ENCODE measurements around the gene GPRC6A.
"Not testable (repeated sequence)": the region's sequence is repeated elsewhere in the genome, so short reads cannot be mapped to it uniquely, and the experiment has no call there.

The GPRC6A gene

GRCh38 chr6:116828983-116829382 lies at the start of gene GPRC6A:
TSS of gene GPRC6A (minus strand) at chr6:116829083. CDS start at chr6:116829013, 70 bp downstream.
- DNase-seq (ENCODE audit: low read depth in 1 of 2, low spot score in 1 of 2) = no peak

GRCh38 chr6:116877743-116878142 lies 48.9 kb upstream of the GPRC6A start:
- DNase-seq (ENCODE audit: low read depth in 1 of 2, low spot score in 1 of 2) = no peak

- DNase-seq (ENCODE audit: low read depth in 1 of 2, low spot score in 1 of 2) = no peak
Measured at GRCh38 chr6:116876635-116877611, 48.0 kb upstream of the GPRC6A start, which contains the start of gene RFX6. TSS of gene RFX6 (plus strand) at chr6:116877242. CDS start at chr6:116877276, 34 bp downstream.

GRCh38 chr6:116876107-116876506 lies 47.2 kb upstream of the GPRC6A start:
- no peak for DNase-seq (ENCODE audit: low read depth in 1 of 2, low spot score in 1 of 2)

- no peak for DNase-seq (ENCODE audit: low read depth in 1 of 2, low spot score in 1 of 2)
Measured at GRCh38 chr6:116872771-116873170, 43.9 kb upstream of the GPRC6A start.

GRCh38 chr6:116866281-116866871 lies 37.5 kb upstream of the GPRC6A start:
- DNase-seq (ENCODE audit: low read depth in 1 of 2, low spot score in 1 of 2) = no peak

- no peak for DNase-seq (ENCODE audit: low read depth in 1 of 2, low spot score in 1 of 2)
Measured at GRCh38 chr6:116859264-116859663, 30.4 kb upstream of the GPRC6A start.

- DNase-seq (ENCODE audit: low read depth in 1 of 2, low spot score in 1 of 2) = no peak
Measured at GRCh38 chr6:116858060-116858459, 29.2 kb upstream of the GPRC6A start.

- no peak for DNase-seq (ENCODE audit: low read depth in 1 of 2, low spot score in 1 of 2)
Measured at GRCh38 chr6:116847227-116847626, 18.3 kb upstream of the GPRC6A start.

GRCh38 chr6:116842459-116842858 lies 13.6 kb upstream of the GPRC6A start:
- DNase-seq (ENCODE audit: low read depth in 1 of 2, low spot score in 1 of 2) = no peak

- DNase-seq (ENCODE audit: low read depth in 1 of 2, low spot score in 1 of 2) = no peak
Measured at GRCh38 chr6:116840091-116840490, 11.2 kb upstream of the GPRC6A start.

- no peak for DNase-seq (ENCODE audit: low read depth in 1 of 2, low spot score in 1 of 2)
Measured at GRCh38 chr6:116836606-116837342, 7.9 kb upstream of the GPRC6A start.

- not testable (repeated sequence) for DNase-seq (ENCODE audit: low read depth in 1 of 2, low spot score in 1 of 2)
Measured at GRCh38 chr6:116834526-116834925, 5.6 kb upstream of the GPRC6A start.

- no peak for DNase-seq (ENCODE audit: low read depth in 1 of 2, low spot score in 1 of 2)
Measured at GRCh38 chr6:116827561-116828240, 1.2 kb downstream of the GPRC6A start.

- not testable (repeated sequence) for DNase-seq (ENCODE audit: low read depth in 1 of 2, low spot score in 1 of 2)
Measured at GRCh38 chr6:116816336-116816735, 12.5 kb downstream of the GPRC6A start.

GRCh38 chr6:116812051-116812650 lies 16.7 kb downstream of the GPRC6A start:
- no peak for DNase-seq (ENCODE audit: low read depth in 1 of 2, low spot score in 1 of 2)

GRCh38 chr6:116801971-116802370 lies 26.9 kb downstream of the GPRC6A start:
- DNase-seq (ENCODE audit: low read depth in 1 of 2, low spot score in 1 of 2) = no peak

GRCh38 chr6:116799945-116800344 lies 28.9 kb downstream of the GPRC6A start:
- DNase-seq (ENCODE audit: low read depth in 1 of 2, low spot score in 1 of 2) = no peak

GRCh38 chr6:116797585-116797984 lies 31.3 kb downstream of the GPRC6A start:
- no peak for DNase-seq (ENCODE audit: low read depth in 1 of 2, low spot score in 1 of 2)

GRCh38 chr6:116793224-116793623 lies 35.7 kb downstream of the GPRC6A start:
- no peak for DNase-seq (ENCODE audit: low read depth in 1 of 2, low spot score in 1 of 2)

GRCh38 chr6:116783852-116784251 lies 45.0 kb downstream of the GPRC6A start:
- no peak for DNase-seq (ENCODE audit: low read depth in 1 of 2, low spot score in 1 of 2)
